Measurements from ENCODE around the gene GPR12. TPM values are rescaled to one million over a fixed set of nuclear protein-coding genes. Genes with fewer than 3 reads are reported as not detected.
A peak's percentile ranks its signal among the peaks of the same experiment; 100 is the strongest.
"Not testable (repeated sequence)": the region's sequence is repeated elsewhere in the genome, so short reads cannot be mapped to it uniquely, and the experiment has no call there.

Gene GPR12
- total RNA-seq, 2 donors from 2014 or later, result 1.2 TPM; not detected in 1

DNA sequence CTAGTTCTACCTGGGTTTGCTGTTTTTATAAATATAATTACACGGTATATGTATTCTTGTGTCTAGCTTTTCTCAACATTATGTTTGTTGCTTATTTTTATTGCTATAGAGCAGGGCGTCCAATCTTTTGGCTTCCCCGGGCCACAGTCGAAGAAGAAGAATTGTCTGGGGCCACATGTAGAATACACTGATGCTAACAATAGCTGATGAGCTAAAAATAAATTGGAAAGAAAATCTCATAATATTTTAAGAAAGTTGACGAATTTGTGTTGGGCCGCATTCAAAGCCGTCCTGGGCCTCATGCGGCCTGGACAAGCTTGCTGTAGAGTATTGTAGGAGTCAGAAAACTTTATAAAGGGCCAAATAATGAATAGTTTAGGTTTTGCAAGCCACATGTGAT lies 33.9 kb downstream of the GPR12 start:
- Histone ChIP-seq H3K27ac (no peak overlapping the region), H3K4me1 (ENCODE audit: control insufficient read depth in 1 of 2, low read depth in 2 of 2) (peaks cover 4 to 12% of the 10 kb centered on the region in 2 donors), H3K4me3 (no peak overlapping the region), H3K27me3 (replicated peaks; ENCODE audit: insufficient read depth) (no peaks in the 10 kb centered on the region), H3K36me3 (no peaks in the 10 kb centered on the region), H3K9me3 (no peaks in the 10 kb centered on the region)
- ATAC-seq (ENCODE audit: insufficient number of reproducible peaks, low FRiP score, low read depth), result no peak
- DNase-seq (ENCODE audit: low spot score), result no peak
- TF ChIP-seq, protein P1, sequence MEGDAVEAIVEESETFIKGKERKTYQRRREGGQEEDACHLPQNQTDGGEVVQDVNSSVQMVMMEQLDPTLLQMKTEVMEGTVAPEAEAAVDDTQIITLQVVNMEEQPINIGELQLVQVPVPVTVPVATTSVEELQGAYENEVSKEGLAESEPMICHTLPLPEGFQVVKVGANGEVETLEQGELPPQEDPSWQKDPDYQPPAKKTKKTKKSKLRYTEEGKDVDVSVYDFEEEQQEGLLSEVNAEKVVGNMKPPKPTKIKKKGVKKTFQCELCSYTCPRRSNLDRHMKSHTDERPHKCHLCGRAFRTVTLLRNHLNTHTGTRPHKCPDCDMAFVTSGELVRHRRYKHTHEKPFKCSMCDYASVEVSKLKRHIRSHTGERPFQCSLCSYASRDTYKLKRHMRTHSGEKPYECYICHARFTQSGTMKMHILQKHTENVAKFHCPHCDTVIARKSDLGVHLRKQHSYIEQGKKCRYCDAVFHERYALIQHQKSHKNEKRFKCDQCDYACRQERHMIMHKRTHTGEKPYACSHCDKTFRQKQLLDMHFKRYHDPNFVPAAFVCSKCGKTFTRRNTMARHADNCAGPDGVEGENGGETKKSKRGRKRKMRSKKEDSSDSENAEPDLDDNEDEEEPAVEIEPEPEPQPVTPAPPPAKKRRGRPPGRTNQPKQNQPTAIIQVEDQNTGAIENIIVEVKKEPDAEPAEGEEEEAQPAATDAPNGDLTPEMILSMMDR (IDR thresholded peaks at IDR 0.05), result no peak

DNA sequence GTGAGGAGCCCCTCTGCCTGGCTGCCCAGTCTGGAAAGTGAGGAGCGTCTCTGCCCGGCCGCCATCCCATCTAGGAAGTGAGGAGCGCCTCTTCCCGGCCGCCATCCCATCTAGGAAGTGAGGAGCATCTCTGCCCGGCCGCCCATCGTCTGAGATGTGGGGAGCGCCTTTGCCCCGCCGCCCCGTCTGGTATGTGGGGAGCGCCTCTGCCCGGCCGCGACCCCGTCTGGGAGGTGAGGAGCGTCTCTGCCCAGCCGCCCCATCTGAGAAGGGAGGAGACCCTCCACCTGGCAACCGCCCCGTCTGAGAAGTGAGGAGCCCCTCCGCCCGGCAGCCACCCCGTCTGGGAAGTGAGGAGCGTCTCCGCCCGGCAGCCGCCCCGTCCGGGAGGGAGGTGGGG lies 37.0 kb downstream of the GPR12 start:
- H3K4me1 ChIP-seq (ENCODE audit: control insufficient read depth in 1 of 2, low read depth in 2 of 2), result peaks cover 4 to 12% of the 10 kb centered on the region in 2 donors
- H3K27ac ChIP-seq; H3K9me3 ChIP-seq; H3K27me3 ChIP-seq (replicated peaks; ENCODE audit: insufficient read depth); DNase-seq (ENCODE audit: low spot score); H3K4me3 ChIP-seq; H3K36me3 ChIP-seq; ATAC-seq (ENCODE audit: insufficient number of reproducible peaks, low FRiP score, low read depth): not testable (repeated sequence)

DNA sequence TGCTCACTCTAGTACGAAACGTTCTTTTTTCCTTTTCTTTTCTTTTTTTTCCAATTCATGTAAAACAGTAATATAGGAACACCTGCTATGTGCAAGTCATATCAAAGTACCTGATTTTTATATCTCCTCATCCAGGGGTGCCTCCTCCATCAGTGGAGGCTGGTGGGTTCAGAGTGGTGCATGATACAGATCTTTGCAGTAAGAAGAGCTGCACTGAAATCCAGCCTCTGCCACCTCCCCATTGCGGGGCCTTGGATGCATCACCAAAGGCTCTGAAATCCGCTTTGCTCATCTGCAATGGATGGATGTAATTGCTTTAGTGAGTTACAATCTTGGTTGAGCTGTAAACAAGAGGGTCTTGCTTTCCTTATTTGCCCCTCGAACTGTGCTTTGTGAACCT lies 38.3 kb downstream of the GPR12 start:
- TF ChIP-seq, protein P1 (IDR thresholded peaks at IDR 0.05), result no peak
- no peaks in the 10 kb centered on the region for H3K9me3 ChIP-seq
- ATAC-seq (ENCODE audit: insufficient number of reproducible peaks, low FRiP score, low read depth), result no peak
- no peaks in the 10 kb centered on the region for H3K36me3 ChIP-seq
- no peaks in the 10 kb centered on the region for H3K27me3 ChIP-seq (replicated peaks; ENCODE audit: insufficient read depth)
- peaks cover 1 to 4% of the 10 kb centered on the region in 2 donors for H3K4me1 ChIP-seq (ENCODE audit: control insufficient read depth in 1 of 2, low read depth in 2 of 2)
- no peak overlapping the region for H3K27ac ChIP-seq
- DNase-seq (ENCODE audit: low spot score), result no peak
- H3K4me3 ChIP-seq, result no peak overlapping the region

DNA sequence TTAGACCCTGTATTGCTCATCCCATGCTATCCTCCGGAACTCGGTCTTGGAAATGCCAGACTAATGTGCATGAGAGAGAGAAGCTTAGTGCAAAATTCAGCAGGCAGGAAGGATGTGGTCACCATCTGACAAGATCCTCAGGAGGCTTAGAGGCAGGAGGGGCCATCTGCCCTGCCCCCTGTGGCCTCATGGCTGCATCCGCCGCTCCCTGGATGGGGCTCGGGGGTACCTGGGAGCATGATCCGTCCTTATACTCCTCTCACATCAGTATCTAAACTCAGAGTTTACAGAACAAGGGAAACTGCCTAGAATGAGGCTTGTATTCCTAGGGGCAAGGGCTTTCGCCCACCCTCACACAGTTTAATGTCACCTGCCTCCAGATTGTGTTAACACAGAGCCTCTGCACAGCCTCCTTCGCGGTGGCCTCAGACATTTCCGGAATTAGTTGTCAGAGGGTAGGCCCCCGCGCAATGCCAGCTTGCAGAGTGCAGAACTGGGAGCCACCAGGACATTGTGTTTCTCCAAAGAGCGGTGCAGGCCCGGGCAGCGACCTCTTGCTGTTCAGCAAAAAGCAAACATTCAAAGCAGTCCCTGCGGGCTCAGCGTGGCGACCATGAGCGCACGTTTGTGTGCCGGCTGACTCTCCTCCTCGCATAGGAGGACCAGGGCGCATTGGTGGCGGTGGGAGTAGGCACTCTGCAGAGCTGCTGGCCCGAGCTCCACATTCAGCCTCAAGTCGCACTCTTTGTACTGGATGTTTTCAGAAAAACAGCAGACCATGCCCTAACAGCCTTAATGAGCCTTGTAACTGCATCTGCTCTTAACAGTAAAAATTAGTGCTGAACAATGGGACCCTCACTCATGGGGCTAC lies 39.1 kb downstream of the GPR12 start:
- TF ChIP-seq, protein P1 (IDR thresholded peaks at IDR 0.05), result no peak
- Histone ChIP-seq H3K27me3 (replicated peaks; ENCODE audit: insufficient read depth) (no peaks in the 10 kb centered on the region), H3K4me1 (ENCODE audit: control insufficient read depth in 1 of 2, low read depth in 2 of 2) (peaks cover 0 to 4% of the 10 kb centered on the region in 2 donors), H3K27ac (no peak overlapping the region), H3K36me3 (no peaks in the 10 kb centered on the region), H3K9me3 (no peaks in the 10 kb centered on the region), H3K4me3 (peak overlapping the region; percentile 11)
- ATAC-seq (ENCODE audit: insufficient number of reproducible peaks, low FRiP score, low read depth) (no peak), DNase-seq (ENCODE audit: low spot score) (no peak)

DNA sequence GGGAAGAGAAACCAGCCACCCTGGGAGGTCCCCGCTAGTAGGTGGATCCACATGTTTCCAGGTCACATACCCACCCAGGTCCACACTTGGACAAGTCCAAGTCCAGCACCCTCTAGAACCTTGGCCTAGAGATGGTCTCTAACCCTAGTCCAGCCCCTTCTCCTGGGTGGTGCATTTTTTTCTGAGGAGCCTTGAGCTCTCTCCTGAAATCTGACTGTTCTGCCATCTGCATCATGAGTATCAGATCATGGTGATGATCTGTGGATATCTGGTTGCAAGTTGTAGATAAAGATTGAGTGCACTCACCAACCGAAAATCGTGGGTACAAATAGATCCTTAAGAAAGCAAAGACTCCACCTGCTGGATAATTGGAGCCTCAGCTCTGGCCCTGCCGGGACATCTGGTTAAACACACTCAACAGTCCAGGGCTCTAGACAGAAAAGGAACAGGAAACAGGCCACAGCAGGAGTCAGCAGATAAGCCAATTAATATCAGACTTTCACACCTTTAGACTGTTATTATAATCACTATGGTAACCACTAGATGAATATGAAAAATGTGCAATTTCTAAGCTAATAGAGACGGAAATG lies 41.1 kb downstream of the GPR12 start:
- TF ChIP-seq, protein P1 (IDR thresholded peaks at IDR 0.05), result no peak

More for the DNA sequence above, 41.1 kb downstream of the GPR12 start:
- no peaks in the 10 kb centered on the region for H3K4me1 ChIP-seq (ENCODE audit: control insufficient read depth in 1 of 2, low read depth in 2 of 2)
- no peak overlapping the region for H3K27ac ChIP-seq
- no peaks in the 10 kb centered on the region for H3K9me3 ChIP-seq
- ATAC-seq (ENCODE audit: insufficient number of reproducible peaks, low FRiP score, low read depth) (no peak), DNase-seq (ENCODE audit: low spot score) (no peak)
- no peaks in the 10 kb centered on the region for H3K36me3 ChIP-seq
- H3K4me3 ChIP-seq, result no peak overlapping the region
- no peaks in the 10 kb centered on the region for H3K27me3 ChIP-seq (replicated peaks; ENCODE audit: insufficient read depth)
